Measurements from ENCODE around the gene MCM3AP.
"Not testable (repeated sequence)": the region's sequence is repeated elsewhere in the genome, so short reads cannot be mapped to it uniquely, and the experiment has no call there.

The MCM3AP gene

GRCh38 chr21:46200877-46201803 lies 84.3 kb downstream of the MCM3AP start:
- DNase-seq = not testable (repeated sequence)

GRCh38 chr21:46199436-46200373 lies 85.7 kb downstream of the MCM3AP start:
- DNase-seq = no peak

- DNase-seq = no peak
These were observed 88.7 kb downstream of the MCM3AP start for GRCh38 chr21:46196733-46197132.

GRCh38 chr21:46195595-46196195 lies 89.7 kb downstream of the MCM3AP start:
- no peak for DNase-seq

GRCh38 chr21:46194374-46195334 lies 90.8 kb downstream of the MCM3AP start:
- no peak for DNase-seq

GRCh38 chr21:46193829-46194373 lies 91.5 kb downstream of the MCM3AP start:
- DNase-seq = no peak

GRCh38 chr21:46191686-46192575 lies 93.5 kb downstream of the MCM3AP start:
- no peak for DNase-seq

GRCh38 chr21:46191257-46191685 lies 94.1 kb downstream of the MCM3AP start:
- no peak for DNase-seq

- DNase-seq = no peak
These were observed 94.8 kb downstream of the MCM3AP start for GRCh38 chr21:46190491-46191131.

- DNase-seq = no peak
These were observed 95.4 kb downstream of the MCM3AP start for GRCh38 chr21:46189959-46190490.

GRCh38 chr21:46189213-46189958 lies 96.0 kb downstream of the MCM3AP start:
- no peak for DNase-seq

GRCh38 chr21:46188226-46189212 lies 96.9 kb downstream of the MCM3AP start:
- no peak for DNase-seq

- DNase-seq = no peak
These were observed 97.6 kb downstream of the MCM3AP start for GRCh38 chr21:46187814-46188213.

- no peak for DNase-seq
These were observed 98.2 kb downstream of the MCM3AP start for GRCh38 chr21:46187261-46187660.

GRCh38 chr21:46185716-46186115 lies 99.7 kb downstream of the MCM3AP start:
- no peak for DNase-seq
